HCT116 (cell line): ENCODE results near the gene TNS2. TPM values are rescaled to one million over a fixed set of nuclear protein-coding genes. Genes with fewer than 3 reads are reported as not detected.

Source experiments
- ATAC-seq: fragments of 200-7000 bp; cut with Tn5 transposase; 2 replicates; pipeline ENCODE4 v1.9.1; 2020; ENCODE audit warnings: mild to moderate bottlenecking, moderate library complexity
- BruUV-seq: library from RNA; stranded (reverse); fragments of 400-500 nt; replicated peaks from 2 replicates; lab custom pipeline; 2021; lab: Mats Ljungman, UMichigan
- CTCF ChIA-PET: fragments of 300-600 bp; sonication (Branson Sonifier 250); formaldehyde crosslinking; loops from one replicate; lab custom pipeline; 2021; ENCODE audit warnings: antibody characterized with exemption; lab: Charles Lee
- POLR2A ChIA-PET: fragments of 300-600, 350-600 bp; sonication (Branson Sonifier 250); formaldehyde crosslinking; loops from one replicate; lab custom pipeline; 2021; ENCODE audit warnings: antibody characterized with exemption; lab: Charles Lee
- RAD21 ChIA-PET, 2 experiments: fragments of 300-600 bp; sonication (Branson Sonifier 250); formaldehyde crosslinking; loops; one replicate each; lab custom pipeline; 2023; ENCODE audit warnings: low total read pairs in 2 of 2; ENCODE audit not compliant: uncharacterized antibody in 2 of 2, unreplicated experiment in 2 of 2, low non-redundant PET in 1 of 2; lab: Charles Lee
- DNase-seq: peaks from one replicate; pipeline ENCODE4 v3.0.0-alpha.2; 2010; ENCODE audit warnings: low read depth, low spot score
- H2AFZ ChIP-seq: fragments of 200-600 bp; shearing (Covaris generic), sonication (generic); 2 replicates; pipeline ENCODE4 v1.6.1; 2017; ENCODE audit warnings: low read depth, mixed run types, mixed read lengths, antibody characterized with exemption, low read length; ENCODE audit not compliant: poor library complexity, severe bottlenecking
- H3K27ac ChIP-seq: 2 replicates; pipeline ENCODE4 v1.5.1; 2012; ENCODE audit warnings: low read depth, low read length
- H3K27me3 ChIP-seq: fragments of 200-600 bp; sonication (generic); 2 replicates; pipeline ENCODE4 v1.6.1; 2016; ENCODE audit warnings: mixed run types, low read length, mixed read lengths; ENCODE audit not compliant: insufficient read depth
- H3K36me3 ChIP-seq, 2 experiments: fragments of 200-500 bp in 1 of 2; fragments of 200-600 bp in 1 of 2; sonication (Bioruptor generic) in 1 of 2; sonication (generic) in 1 of 2; 2 replicates each; pipeline versions ENCODE4 v1.5.1 to v1.6.1; 2014 to 2016; ENCODE audit warnings: low read length in 2 of 2, inconsistent platforms in 1 of 2, mixed read lengths in 1 of 2, mixed run types in 1 of 2; ENCODE audit not compliant: insufficient read depth in 2 of 2, control insufficient read depth in 1 of 2
- H3K4me1 ChIP-seq, 2 experiments: fragments of 200-600 bp in 1 of 2; sonication (generic) in 1 of 2; 2 replicates each; pipeline versions ENCODE4 v1.5.1 to v1.6.1; 2012 to 2017; ENCODE audit warnings: low read length in 2 of 2, inconsistent platforms in 1 of 2, mild to moderate bottlenecking in 1 of 2, mixed read lengths in 1 of 2, mixed run types in 1 of 2, moderate library complexity in 1 of 2; ENCODE audit not compliant: insufficient read depth in 2 of 2, control insufficient read depth in 1 of 2
- H3K4me2 ChIP-seq: fragments of 200-600 bp; sonication (generic); 2 replicates; pipeline ENCODE4 v1.6.1; 2017; ENCODE audit warnings: mixed run types, low read length, mixed read lengths
- H3K4me3 ChIP-seq, 2 experiments: fragments of 200-600 bp in 1 of 2; sonication (generic) in 1 of 2; replicated peaks in 1 of 2; 2 replicates each; pipeline ENCODE4 v1.5.1; 2011 to 2016; ENCODE audit warnings: low read length in 2 of 2, control low read depth in 1 of 2, low read depth in 1 of 2, mild to moderate bottlenecking in 1 of 2, mixed read lengths in 1 of 2, mixed run types in 1 of 2
- H3K79me2 ChIP-seq: fragments of 200-600 bp; sonication (generic); 2 replicates; pipeline ENCODE4 v1.6.1; 2017; ENCODE audit warnings: mild to moderate bottlenecking, mixed run types, low read length, moderate library complexity, mixed read lengths; ENCODE audit not compliant: insufficient read depth
- H3K9ac ChIP-seq: fragments of 200-600 bp; sonication (generic); 2 replicates; pipeline ENCODE4 v1.6.1; 2016; ENCODE audit warnings: low read length, mixed read lengths
- H3K9me2 ChIP-seq: fragments of 200-600 bp; sonication (generic), shearing (Covaris generic); 2 replicates; pipeline ENCODE4 v1.6.1; 2017; ENCODE audit warnings: mixed run types, mild to moderate bottlenecking, moderate library complexity; ENCODE audit not compliant: insufficient read depth
- H3K9me3 ChIP-seq, 2 experiments: fragments of 200-500 bp in 1 of 2; fragments of 200-600 bp in 1 of 2; sonication (Bioruptor generic) in 1 of 2; sonication (generic) in 1 of 2; 2 replicates each; pipeline ENCODE4 v1.6.1; 2014 to 2017; ENCODE audit warnings: low read length in 2 of 2, mixed read lengths in 2 of 2, inconsistent platforms in 1 of 2, low read depth in 1 of 2, mild to moderate bottlenecking in 1 of 2, mixed run types in 1 of 2, moderate library complexity in 1 of 2; ENCODE audit not compliant: control insufficient read depth in 1 of 2, insufficient read depth in 1 of 2
- H4K20me1 ChIP-seq: fragments of 200-600 bp; sonication (generic), shearing (Covaris generic); 2 replicates; pipeline ENCODE4 v1.6.1; 2017; ENCODE audit warnings: mixed run types, mild to moderate bottlenecking, moderate library complexity; ENCODE audit not compliant: insufficient read depth
- CBX3 ChIP-seq: IDR thresholded peaks from 2 replicates; pipeline ENCODE4 v1.6.1; 2012; ENCODE audit warnings: low read depth
- CTCF ChIP-seq, 3 experiments: fragments of 200-600 bp in 1 of 3; sonication (generic) in 1 of 3; IDR thresholded peaks in 2 of 3; conservative IDR thresholded peaks in 1 of 3; 2 replicates each; pipeline ENCODE4 v1.5.1; 2012 to 2017; ENCODE audit warnings: low read depth in 2 of 3, low read length in 2 of 3, antibody characterized with exemption in 1 of 3, borderline replicate concordance in 1 of 3, control low read depth in 1 of 3, mild to moderate bottlenecking in 1 of 3, mixed read lengths in 1 of 3, mixed run types in 1 of 3, moderate library complexity in 1 of 3; ENCODE audit not compliant: insufficient read depth in 1 of 3
- ELF1 ChIP-seq: IDR thresholded peaks from 2 replicates; pipeline ENCODE4 v1.6.1; 2012; ENCODE audit warnings: low read depth, borderline replicate concordance
- EZH2 ChIP-seq: fragments of 200-600 bp; sonication (generic); IDR thresholded peaks from 2 replicates; pipeline ENCODE4 v1.6.1; 2017; ENCODE audit warnings: antibody characterized with exemption, mixed run types
- EZH2phosphoT487 ChIP-seq: fragments of 200-600 bp; IDR thresholded peaks from 2 replicates; pipeline ENCODE4 v1.6.1; 2018; ENCODE audit warnings: antibody characterized with exemption, borderline replicate concordance
- POLR2A ChIP-seq: IDR thresholded peaks from 2 replicates; pipeline ENCODE4 v1.7.0; 2011; ENCODE audit warnings: borderline replicate concordance; ENCODE audit not compliant: insufficient read depth, insufficient read length; ENCODE audit errors: extremely low read depth
- RAD21 ChIP-seq: IDR thresholded peaks from 2 replicates; pipeline ENCODE4 v1.6.1; 2012; ENCODE audit warnings: low read depth, mild to moderate bottlenecking
- REST ChIP-seq: IDR thresholded peaks from 2 replicates; pipeline ENCODE4 v1.6.1; 2012; ENCODE audit warnings: low read depth
- SIN3A ChIP-seq: IDR thresholded peaks from 2 replicates; pipeline ENCODE4 v1.6.1; 2012; ENCODE audit warnings: low read depth
- SP1 ChIP-seq: IDR thresholded peaks from 2 replicates; pipeline ENCODE4 v1.6.1; 2012; ENCODE audit warnings: low read depth
- SRF ChIP-seq: IDR thresholded peaks from 2 replicates; pipeline ENCODE4 v1.6.1; 2012; ENCODE audit warnings: low read depth
- TCF7L2 ChIP-seq: IDR thresholded peaks from 2 replicates; pipeline ENCODE4 v1.7.0; 2011; ENCODE audit warnings: borderline replicate concordance, inconsistent platforms; ENCODE audit not compliant: insufficient read depth, insufficient read length; ENCODE audit errors: extremely low read depth
- ZNF274 ChIP-seq: fragments of 200-500 bp; sonication (Bioruptor generic); IDR thresholded peaks from 2 replicates; pipeline ENCODE4 v1.6.1; 2014; ENCODE audit warnings: mild to moderate bottlenecking, low read depth, low read length, inconsistent platforms
- intact Hi-C: fragments of 100-400 bp; cut with micrococcal nuclease; formaldehyde crosslinking; loops from 2 replicates; pipeline ENCODE4 v1.10.0; 2022
- total RNA-seq: library from RNA; stranded (reverse); gene quantifications from one replicate; pipeline ENCODE4 v1.2.1, GENCODE V29; 2021; ENCODE audit not compliant: unreplicated experiment

Gene TNS2
- total RNA-seq, 1 experiment from 2014 or later = 25.7 TPM

GRCh38 chr12:53078425-53079225 is 28.8 kb downstream of the TNS2 start (continued):
- no peak for TF ChIP-seq REST

GRCh38 chr12:53079226-53080117 is 29.6 kb downstream of the TNS2 start, which contains the start of gene SPRYD3:
SPRYD3 (minus strand) TSS chr12:53079390; CDS start chr12:53079333, 57 bp downstream.
- TSS peak; percentile 96 for BruUV-seq
- TF ChIP-seq SP1 (peak; percentile 99), CBX3 (no peak; the same call in 1 of the 2 replicates), ZNF274 (no peak), ELF1 (peak; percentile 33; the same call in 1 of the 2 replicates), EZH2phosphoT487 (no peak), SRF (no peak), POLR2A (peak; percentile 83), EZH2 (no peak), SIN3A (no peak; the same call in none of the 2 replicates), CTCF (IDR thresholded peaks at IDR 0.05 in 2 of 3, conservative IDR thresholded peaks at IDR 0.05 in 1 of 3; ENCODE audit: borderline replicate concordance in 1 of 3, insufficient read depth in 1 of 3, low read depth in 2 of 3, low read length in 2 of 3) (no peak), TCF7L2 (no peak), RAD21 (no peak)

More at GRCh38 chr12:53079226-53080117, 29.6 kb downstream of the TNS2 start, which contains the start of gene SPRYD3:
- Histone ChIP-seq H3K27ac (peak within 1 kb of the TSS; percentile 72), H3K9me2 (no peaks in the 10 kb centered on the region), H3K4me3 (peak within 1 kb of the TSS; percentile 67 to 81), H3K79me2 (peaks cover 21% of the 10 kb centered on the region; the same call in 1 of the 2 replicates), H3K27me3 (no peaks in the 10 kb centered on the region), H3K9me3 (no peaks in the 10 kb centered on the region), H3K4me1 (peaks cover 9 to 25% of the 10 kb centered on the region in 2 experiments), H4K20me1 (no peaks in the 10 kb centered on the region), H3K4me2 (peak within 1 kb of the TSS; percentile 92), H3K36me3 (peaks cover 9 to 20% of the 10 kb centered on the region in 2 experiments; a peak in 2 of 4 replicates), H2AFZ (peak within 1 kb of the TSS; percentile 29), H3K9ac (peak within 1 kb of the TSS; percentile 78)
- DNase-seq (peak; percentile 89), ATAC-seq (peak; percentile 98)
- ChIA-PET RAD21 (interaction anchor here (0.5 to 2.0 kb wide), 7 partner anchors 13 to 81 kb away, joined by 3 to 6 read pairs (median 5); no protein-coding TSS in a partner anchor), CTCF (interaction anchor here (0.8 to 3.3 kb wide), 14 partner anchors 8 to 242 kb away, joined by 3 to 33 read pairs (median 4); partner anchors contain the start of gene AAAS), POLR2A (interaction anchor here (0.7 to 2.6 kb wide), 23 partner anchors 9 to 300 kb away, joined by 3 to 27 read pairs (median 5); partner anchors contain the start of genes CSAD, EIF4B, IGFBP6 and KRT8)
- intact Hi-C loops = loop anchor here (1.0 kb wide), 2 partner anchors 16 to 20 kb away; no protein-coding TSS in a partner anchor
